IMR-90 (cell line): ENCODE data around the gene CLNK. TPM values are rescaled to one million over a fixed set of nuclear protein-coding genes. Genes with fewer than 3 reads are reported as not detected.

Source experiments
- ATAC-seq: fragments of 200-7000 bp; cut with Tn5 transposase; 2 replicates; pipeline ENCODE4 v1.9.1; 2020; ENCODE audit warnings: low read depth, mild to moderate bottlenecking, moderate library complexity
- BruUV-seq: library from RNA; stranded (reverse); fragments of 400-500 nt; replicated peaks from 2 replicates; lab custom pipeline; 2021; lab: Mats Ljungman, UMichigan
- CTCF ChIA-PET: fragments of 300-600 bp; formaldehyde crosslinking; extraction: SDS; loops from one replicate; lab custom pipeline; 2021; ENCODE audit warnings: antibody characterized with exemption; lab: Yijun Ruan, JAX
- POLR2A ChIA-PET: fragments of 300-600 bp; sonication (Branson Sonifier 250); formaldehyde crosslinking; loops from one replicate; lab custom pipeline; 2022; ENCODE audit warnings: antibody characterized with exemption; ENCODE audit not compliant: unreplicated experiment; lab: Charles Lee
- DNase-seq: peaks from one replicate; pipeline ENCODE4 v3.0.0; 2013
- H2AFZ ChIP-seq: replicated peaks from 2 replicates; pipeline ENCODE3; 2013; ENCODE audit warnings: low read length, mild to moderate bottlenecking; ENCODE audit not compliant: poor library complexity
- H2AK5ac ChIP-seq: 2 replicates; pipeline ENCODE4 v1.6.1; 2013; ENCODE audit warnings: low read depth, low read length, inconsistent platforms
- H2AK9ac ChIP-seq: replicated peaks from 2 replicates; pipeline ENCODE3; 2013; ENCODE audit warnings: mild to moderate bottlenecking, low read depth, low read length, moderate library complexity; ENCODE audit not compliant: poor library complexity
- H2BK120ac ChIP-seq: 2 replicates; pipeline ENCODE4 v1.6.1; 2013; ENCODE audit warnings: low read depth, low read length, inconsistent platforms
- H2BK15ac ChIP-seq: 3 replicates; pipeline ENCODE4 v1.6.1; 2013; ENCODE audit warnings: low read depth, low read length, inconsistent platforms
- H2BK20ac ChIP-seq: 2 replicates; pipeline ENCODE4 v1.6.1; 2013; ENCODE audit warnings: low read depth, mild to moderate bottlenecking, inconsistent platforms, low read length, moderate library complexity
- H2BK5ac ChIP-seq: 2 replicates; pipeline ENCODE4 v1.6.1; 2013; ENCODE audit warnings: mild to moderate bottlenecking, low read depth, low read length, inconsistent platforms; ENCODE audit not compliant: poor library complexity, severe bottlenecking
- H3K14ac ChIP-seq: replicated peaks from 2 replicates; pipeline ENCODE4 v1.6.1; 2013; ENCODE audit warnings: low read depth, low read length, inconsistent platforms
- H3K18ac ChIP-seq: 2 replicates; pipeline ENCODE4 v1.6.1; 2013; ENCODE audit warnings: low read depth, low read length, control low read depth
- H3K23ac ChIP-seq: 2 replicates; pipeline ENCODE4 v1.6.1; 2013; ENCODE audit warnings: low read depth, low read length, inconsistent platforms
- H3K27ac ChIP-seq: 2 replicates; pipeline ENCODE4 v1.5.1; 2013; ENCODE audit warnings: mild to moderate bottlenecking, control low read depth, low read length; ENCODE audit not compliant: insufficient read depth
- H3K27me3 ChIP-seq: 2 replicates; pipeline ENCODE4 v1.6.1; 2013; ENCODE audit warnings: low read length; ENCODE audit not compliant: control insufficient read depth, insufficient read depth
- H3K36me3 ChIP-seq: 2 replicates; pipeline ENCODE4 v1.6.1; 2013; ENCODE audit warnings: low read length, mixed read lengths; ENCODE audit not compliant: control insufficient read depth, insufficient read depth
- H3K4ac ChIP-seq: 2 replicates; pipeline ENCODE4 v1.6.1; 2013; ENCODE audit warnings: low read depth, low read length, inconsistent platforms
- H3K4me1 ChIP-seq: 2 replicates; pipeline ENCODE4 v1.6.1; 2013; ENCODE audit warnings: low read length, mixed read lengths; ENCODE audit not compliant: control insufficient read depth, insufficient read depth
- H3K4me2 ChIP-seq: 2 replicates; pipeline ENCODE4 v1.6.1; 2013; ENCODE audit warnings: low read depth, mild to moderate bottlenecking, control low read depth, low read length, moderate library complexity
- H3K4me3 ChIP-seq: 2 replicates; pipeline ENCODE4 v1.5.1; 2013; ENCODE audit warnings: low read depth, mild to moderate bottlenecking, control low read depth, low read length, moderate library complexity; ENCODE audit not compliant: insufficient read depth
- H3K56ac ChIP-seq: 2 replicates; pipeline ENCODE4 v1.6.1; 2013; ENCODE audit warnings: low read length, inconsistent platforms; ENCODE audit not compliant: insufficient read depth; ENCODE audit errors: extremely low read depth
- H3K79me1 ChIP-seq, 2 experiments: 2 replicates each; pipeline ENCODE4 v1.6.1; 2013; ENCODE audit warnings: low read length in 2 of 2, inconsistent platforms in 1 of 2, low read depth in 1 of 2
- H3K9ac ChIP-seq: 2 replicates; pipeline ENCODE4 v1.6.1; 2013; ENCODE audit warnings: low read depth, low read length, control low read depth
- H3K9me1 ChIP-seq: 2 replicates; pipeline ENCODE4 v1.6.1; 2013; ENCODE audit warnings: low read length, inconsistent platforms; ENCODE audit not compliant: insufficient read depth
- H3K9me3 ChIP-seq: 2 replicates; pipeline ENCODE4 v1.6.1; 2013; ENCODE audit warnings: low read length; ENCODE audit not compliant: control insufficient read depth, insufficient read depth
- H4K20me1 ChIP-seq: 2 replicates; pipeline ENCODE4 v1.6.1; 2013; ENCODE audit warnings: low read length, inconsistent platforms; ENCODE audit not compliant: insufficient read depth
- H4K5ac ChIP-seq: 2 replicates; pipeline ENCODE4 v1.6.1; 2013; ENCODE audit warnings: mild to moderate bottlenecking, low read depth, low read length, control low read depth
- H4K8ac ChIP-seq, 2 experiments: 2 replicates each; pipeline ENCODE4 v1.6.1; 2013; ENCODE audit warnings: low read depth in 2 of 2, low read length in 2 of 2, control low read depth in 1 of 2, inconsistent platforms in 1 of 2
- H4K91ac ChIP-seq: 2 replicates; pipeline ENCODE4 v1.6.1; 2013; ENCODE audit warnings: low read depth, low read length, inconsistent platforms; ENCODE audit not compliant: insufficient read depth
- BHLHE40 ChIP-seq: fragments of 150-350 bp; IDR thresholded peaks from 2 replicates; pipeline ENCODE4 v1.6.1; 2016; ENCODE audit warnings: mild to moderate bottlenecking, low read depth, low read length
- CEBPB ChIP-seq: IDR thresholded peaks from 2 replicates; pipeline ENCODE4 v1.6.1; 2012; ENCODE audit warnings: low read depth, low read length, improper control_type of control experiment
- CHD1 ChIP-seq: IDR thresholded peaks from 2 replicates; pipeline ENCODE4 v1.6.1; 2012; ENCODE audit warnings: low read depth, low read length, improper control_type of control experiment
- FOS ChIP-seq: fragments of 150-350 bp; IDR thresholded peaks from 2 replicates; pipeline ENCODE4 v1.6.1; 2016; ENCODE audit warnings: low read depth, low read length
- MAFK ChIP-seq: IDR thresholded peaks from 2 replicates; pipeline ENCODE4 v1.6.1; 2012; ENCODE audit warnings: low read depth, low read length, improper control_type of control experiment
- MAZ ChIP-seq: IDR thresholded peaks from 2 replicates; pipeline ENCODE4 v1.6.1; 2012; ENCODE audit warnings: low read depth, mild to moderate bottlenecking, low read length, improper control_type of control experiment, moderate library complexity, borderline replicate concordance
- MXI1 ChIP-seq: IDR thresholded peaks from 2 replicates; pipeline ENCODE4 v1.6.1; 2012; ENCODE audit warnings: low read depth, mild to moderate bottlenecking, low read length, moderate library complexity, borderline replicate concordance
- NFE2L2 ChIP-seq: fragments of 150-350 bp; IDR thresholded peaks from 2 replicates; pipeline ENCODE4 v1.6.1; 2016; ENCODE audit warnings: low read depth, mild to moderate bottlenecking, low read length
- POLR2A ChIP-seq: IDR thresholded peaks from 2 replicates; pipeline ENCODE4 v1.6.1; 2012; ENCODE audit warnings: mild to moderate bottlenecking, low read depth, low read length
- RAD21 ChIP-seq: IDR thresholded peaks from 2 replicates; pipeline ENCODE4 v1.6.1; 2012; ENCODE audit warnings: low read length, improper control_type of control experiment
- RCOR1 ChIP-seq: IDR thresholded peaks from 2 replicates; pipeline ENCODE4 v1.6.1; 2012; ENCODE audit warnings: mild to moderate bottlenecking, low read length, improper control_type of control experiment; ENCODE audit not compliant: insufficient replicate concordance
- RFX5 ChIP-seq: IDR thresholded peaks from 2 replicates; pipeline ENCODE4 v1.8.0; 2012; ENCODE audit warnings: low read depth, mild to moderate bottlenecking, low read length, moderate library complexity
- SMC3 ChIP-seq: fragments of 150-350 bp; IDR thresholded peaks from 2 replicates; pipeline ENCODE4 v1.6.1; 2016; ENCODE audit warnings: low read depth, mild to moderate bottlenecking, antibody characterized with exemption, low read length, moderate library complexity
- USF2 ChIP-seq: fragments of 150-350 bp; IDR thresholded peaks from 2 replicates; pipeline ENCODE4 v1.6.1; 2017; ENCODE audit warnings: mild to moderate bottlenecking, antibody characterized with exemption, low read length, low read depth
- WGBS, 2 experiments: methylation state at CpG; one replicate each; pipeline versions ENCODE4 v1.1.5 to v1.1.7; 2013; ENCODE audit warnings: missing lambda C conversion rate in 2 of 2; ENCODE audit not compliant: insufficient read length in 1 of 2; ENCODE audit errors: extremely low coverage in 2 of 2; 5-methylcytosine and 5-hydroxymethylcytosine counted together
- dilution Hi-C: fragments of 300-500 bp; cut with HindIII; formaldehyde crosslinking; loops from one replicate; pipeline ENCODE4 v1.14.3; 2018; ENCODE audit warnings: low sequenced_read_pairs; ENCODE audit not compliant: unreplicated experiment
- in situ Hi-C: fragments of 300-500 bp; cut with MboI; formaldehyde crosslinking; loops from 3 replicates; pipeline ENCODE4 v1.14.3; 2019; ENCODE audit warnings: low sequenced_read_pairs, inconsistent platforms, mixed read lengths
- intact Hi-C: fragments of 100-400 bp; cut with micrococcal nuclease; formaldehyde crosslinking; loops from 2 replicates; pipeline ENCODE4 v1.10.0; 2022
- polyA plus RNA-seq, 3 experiments: library from polyadenylated mRNA; depleted of rRNA; stranded (reverse); fragments of >200 nt; gene quantifications; 2 replicates each; pipeline ENCODE4 v1.2.3, GENCODE V29; 2012; ENCODE audit warnings: low replicate concordance in 1 of 3
- total RNA-seq: library from RNA; depleted of rRNA; stranded (reverse); fragments of >200 nt; gene quantifications from 2 replicates; pipeline ENCODE4 v1.2.3, GENCODE V29; 2012
- TF ChIP-seq, protein P1 (sequence below): conservative IDR thresholded peaks from 2 replicates; pipeline ENCODE4 v1.5.1; 2012; ENCODE audit warnings: mild to moderate bottlenecking, low read depth, low read length, improper control_type of control experiment
- TF ChIP-seq, protein P2 (sequence below): fragments of 150-350 bp; IDR thresholded peaks from 2 replicates; pipeline ENCODE4 v1.6.1; 2016; ENCODE audit warnings: low read depth, mild to moderate bottlenecking, low read length, moderate library complexity, borderline replicate concordance

Gene CLNK
- total and polyA plus RNA-seq, 2 of the 4 experiments (the other 2 are of a cell fraction): not detected

DNA sequence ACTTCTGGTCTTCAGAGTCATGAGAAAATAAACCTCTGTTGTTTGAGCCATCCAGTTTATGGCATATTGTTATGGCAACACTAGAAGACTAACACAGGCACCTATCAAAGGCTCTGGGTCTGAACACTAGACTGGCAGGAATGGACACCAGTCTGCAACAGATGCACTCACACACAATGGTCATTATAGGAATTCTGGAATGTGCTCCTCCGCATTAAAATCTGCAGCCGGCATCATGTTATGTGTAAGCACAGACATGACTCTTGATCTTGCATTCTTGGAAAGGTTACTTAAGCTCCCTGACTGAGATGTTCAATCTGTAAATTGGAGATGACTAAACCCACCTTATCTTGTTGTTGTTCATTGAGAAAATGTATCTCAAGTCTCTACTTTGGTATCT, 115.1 kb downstream of the CLNK start:
- Histone ChIP-seq H2BK120ac (no peak overlapping the region), H3K56ac (no peak overlapping the region), H2BK15ac (no peak overlapping the region), H3K4me2 (no peak overlapping the region), H2BK5ac (no peak overlapping the region), H3K79me1 (no peaks in the 10 kb centered on the region), H2AK9ac (no peak overlapping the region), H4K8ac (no peak overlapping the region), H3K36me3 (no peaks in the 10 kb centered on the region), H3K23ac (no peak overlapping the region), H3K9me3 (no peaks in the 10 kb centered on the region), H3K4me1 (no peaks in the 10 kb centered on the region), H3K18ac (no peak overlapping the region), H3K27ac (no peak overlapping the region), H4K5ac (no peak overlapping the region), H3K4me3 (no peak overlapping the region), H4K20me1 (no peaks in the 10 kb centered on the region), H2AK5ac (no peak overlapping the region), H4K91ac (no peak overlapping the region), H3K4ac (no peak overlapping the region), H3K14ac (no peak overlapping the region), H2AFZ (no peak overlapping the region), H3K9me1 (no peaks in the 10 kb centered on the region), H2BK20ac (no peak overlapping the region), H3K9ac (no peak overlapping the region), H3K27me3 (peaks cover 4% of the 10 kb centered on the region)
- DNase-seq (no peak), ATAC-seq (no peak)
- dilution Hi-C loops (no loop called here), in situ Hi-C loops (no loop called here), intact Hi-C loops (no loop called here)
- POLR2A ChIA-PET: no interaction called here
- no TSS peak for BruUV-seq
- CTCF ChIA-PET: no interaction called here
- no CpG with 5 or more reads among the region's 2 CpGs for WGBS, 2 experiments
- TF ChIP-seq, protein P1, sequence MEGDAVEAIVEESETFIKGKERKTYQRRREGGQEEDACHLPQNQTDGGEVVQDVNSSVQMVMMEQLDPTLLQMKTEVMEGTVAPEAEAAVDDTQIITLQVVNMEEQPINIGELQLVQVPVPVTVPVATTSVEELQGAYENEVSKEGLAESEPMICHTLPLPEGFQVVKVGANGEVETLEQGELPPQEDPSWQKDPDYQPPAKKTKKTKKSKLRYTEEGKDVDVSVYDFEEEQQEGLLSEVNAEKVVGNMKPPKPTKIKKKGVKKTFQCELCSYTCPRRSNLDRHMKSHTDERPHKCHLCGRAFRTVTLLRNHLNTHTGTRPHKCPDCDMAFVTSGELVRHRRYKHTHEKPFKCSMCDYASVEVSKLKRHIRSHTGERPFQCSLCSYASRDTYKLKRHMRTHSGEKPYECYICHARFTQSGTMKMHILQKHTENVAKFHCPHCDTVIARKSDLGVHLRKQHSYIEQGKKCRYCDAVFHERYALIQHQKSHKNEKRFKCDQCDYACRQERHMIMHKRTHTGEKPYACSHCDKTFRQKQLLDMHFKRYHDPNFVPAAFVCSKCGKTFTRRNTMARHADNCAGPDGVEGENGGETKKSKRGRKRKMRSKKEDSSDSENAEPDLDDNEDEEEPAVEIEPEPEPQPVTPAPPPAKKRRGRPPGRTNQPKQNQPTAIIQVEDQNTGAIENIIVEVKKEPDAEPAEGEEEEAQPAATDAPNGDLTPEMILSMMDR: no peak
- no peak for TF ChIP-seq SMC3
- TF ChIP-seq RAD21: no peak
- TF ChIP-seq POLR2A: no peak
- no peak for TF ChIP-seq RCOR1
- TF ChIP-seq, protein P2, sequence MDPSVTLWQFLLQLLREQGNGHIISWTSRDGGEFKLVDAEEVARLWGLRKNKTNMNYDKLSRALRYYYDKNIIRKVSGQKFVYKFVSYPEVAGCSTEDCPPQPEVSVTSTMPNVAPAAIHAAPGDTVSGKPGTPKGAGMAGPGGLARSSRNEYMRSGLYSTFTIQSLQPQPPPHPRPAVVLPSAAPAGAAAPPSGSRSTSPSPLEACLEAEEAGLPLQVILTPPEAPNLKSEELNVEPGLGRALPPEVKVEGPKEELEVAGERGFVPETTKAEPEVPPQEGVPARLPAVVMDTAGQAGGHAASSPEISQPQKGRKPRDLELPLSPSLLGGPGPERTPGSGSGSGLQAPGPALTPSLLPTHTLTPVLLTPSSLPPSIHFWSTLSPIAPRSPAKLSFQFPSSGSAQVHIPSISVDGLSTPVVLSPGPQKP: no peak
- no peak for TF ChIP-seq FOS
- TF ChIP-seq CHD1: no peak
- no peak for TF ChIP-seq MAZ
- no peak for TF ChIP-seq NFE2L2
- no peak for TF ChIP-seq BHLHE40
- TF ChIP-seq MXI1: no peak
- no peak for TF ChIP-seq MAFK
- TF ChIP-seq CEBPB: no peak
- TF ChIP-seq USF2: no peak
- TF ChIP-seq RFX5: no peak
